GM12892 (cell line): Measurements from ENCODE around the gene C10orf143.

Source experiments
- POLR2A ChIP-seq: IDR thresholded peaks from 2 replicates; pipeline ENCODE4 v1.6.1; 2011; ENCODE audit warnings: low read depth, low read length, control low read depth
- POLR2AphosphoS5 ChIP-seq: IDR thresholded peaks from 2 replicates; pipeline ENCODE4 v1.6.1; 2011; ENCODE audit warnings: low read depth, low read length, control low read depth
- TAF1 ChIP-seq: IDR thresholded peaks from 2 replicates; pipeline ENCODE4 v1.6.1; 2011; ENCODE audit warnings: low read depth, mild to moderate bottlenecking, control low read depth, low read length, borderline replicate concordance

DNA sequence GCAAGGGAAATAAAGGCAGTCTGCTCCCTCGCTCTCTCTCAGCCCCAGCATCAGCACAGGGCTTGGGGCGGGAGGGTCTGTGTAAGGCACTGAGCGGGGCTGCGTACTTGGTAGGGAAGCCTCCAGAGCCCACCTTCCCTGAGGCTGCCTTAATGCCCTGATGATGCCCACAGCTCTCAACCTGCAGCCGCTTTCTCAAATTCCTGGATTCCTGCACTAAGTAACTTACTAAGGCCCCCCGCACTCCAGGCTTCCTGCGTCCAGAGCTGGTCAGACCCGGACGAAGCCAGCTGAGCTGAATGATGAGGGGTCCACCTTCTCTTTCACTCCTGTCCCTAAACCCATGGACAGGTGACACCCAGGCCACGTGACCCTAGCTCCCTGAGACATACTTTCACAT, 63.3 kb downstream of the C10orf143 start:
- no peak for TF ChIP-seq POLR2AphosphoS5
- TF ChIP-seq POLR2A: no peak
- TF ChIP-seq TAF1: no peak
